Measurements from ENCODE around the gene AUH. TPM values are rescaled to one million over a fixed set of nuclear protein-coding genes. Genes with fewer than 3 reads are reported as not detected.

AUH gene
- total RNA-seq, 1 donor from 2014 or later = 28.5 TPM

DNA sequence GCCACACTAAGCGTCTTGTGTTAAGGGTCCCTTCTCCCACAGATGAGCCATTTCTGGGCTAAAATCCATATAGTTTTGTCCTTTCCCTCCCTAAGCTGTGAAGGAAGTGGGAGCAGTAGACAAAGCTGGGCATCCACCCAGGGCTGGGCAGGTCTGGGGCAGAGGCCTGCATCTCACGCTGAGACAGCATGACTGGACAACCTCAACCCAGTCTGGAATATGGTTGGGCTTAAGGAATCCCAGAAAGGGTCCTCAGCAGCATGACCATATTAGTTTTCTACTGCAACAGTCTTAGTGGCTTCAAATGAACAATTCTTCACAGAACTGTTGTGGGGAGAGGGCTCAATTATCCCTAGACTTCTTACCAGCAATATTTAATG, 173.8 kb downstream of the AUH start:
- Mint-ChIP-seq H3K9me3 (ENCODE audit: unreplicated experiment) (no peaks in the 10 kb centered on the region), H3K27ac (ENCODE audit: unreplicated experiment) (no peak overlapping the region), H3K4me1 (ENCODE audit: low read depth, unreplicated experiment) (peaks cover 19% of the 10 kb centered on the region), H3K4me3 (ENCODE audit: unreplicated experiment) (no peak overlapping the region), H3K27me3 (ENCODE audit: unreplicated experiment) (peaks cover 6% of the 10 kb centered on the region), H3K36me3 (ENCODE audit: unreplicated experiment) (peaks cover 6% of the 10 kb centered on the region)
- TF ChIP-seq CTCF (IDR thresholded peaks at IDR 0.05; ENCODE audit: partially characterized antibody, unreplicated experiment) = no peak
- no peak for DNase-seq

DNA sequence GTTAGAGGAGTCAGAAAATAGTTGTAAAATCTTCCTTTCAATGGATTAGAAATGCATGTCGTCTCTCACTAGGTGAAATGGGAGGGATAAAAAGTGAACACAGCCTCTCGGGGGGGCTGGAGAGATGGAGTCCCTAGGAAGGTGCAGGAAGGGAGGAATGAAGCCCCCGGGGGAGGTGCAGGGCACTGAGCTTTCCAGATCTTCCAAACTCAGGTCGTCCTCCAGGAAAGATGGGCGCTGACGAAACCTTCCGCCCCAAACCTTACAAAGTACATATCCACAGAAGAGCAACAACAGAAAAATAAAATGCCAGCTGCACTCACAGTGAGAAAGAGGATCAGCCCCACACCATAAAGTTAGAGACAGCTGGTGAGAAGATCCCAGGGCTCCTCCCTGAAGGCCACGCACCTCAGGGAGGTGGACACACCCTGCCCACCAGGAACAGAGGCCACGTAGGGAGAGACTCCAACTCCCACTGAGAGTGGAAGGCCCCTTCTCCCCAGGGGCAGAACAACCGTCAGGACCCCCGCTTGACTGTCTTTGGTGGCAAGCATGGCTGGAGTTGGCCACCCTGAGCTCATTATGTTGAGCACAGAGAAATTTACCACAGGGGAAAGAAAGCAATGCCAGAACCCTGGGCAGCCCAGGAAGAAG, 174.3 kb downstream of the AUH start:
- no peaks in the 10 kb centered on the region for H3K9me3 Mint-ChIP-seq (ENCODE audit: unreplicated experiment)
- no peak for TF ChIP-seq CTCF (IDR thresholded peaks at IDR 0.05; ENCODE audit: partially characterized antibody, unreplicated experiment)

GRCh38 chr9:91186632-91187108, 175.0 kb downstream of the AUH start:
- Mint-ChIP-seq H3K4me1 (ENCODE audit: low read depth, unreplicated experiment) (peaks cover 11% of the 10 kb centered on the region), H3K36me3 (ENCODE audit: unreplicated experiment) (peaks cover 6% of the 10 kb centered on the region), H3K27me3 (ENCODE audit: unreplicated experiment) (peaks cover 4% of the 10 kb centered on the region), H3K4me3 (ENCODE audit: unreplicated experiment) (no peak overlapping the region), H3K9me3 (ENCODE audit: unreplicated experiment) (no peaks in the 10 kb centered on the region), H3K27ac (ENCODE audit: unreplicated experiment) (no peak overlapping the region)
- DNase-seq = no peak
- TF ChIP-seq CTCF (IDR thresholded peaks at IDR 0.05; ENCODE audit: partially characterized antibody, unreplicated experiment) = no peak

More for the DNA sequence above, 174.3 kb downstream of the AUH start:
- peaks cover 6% of the 10 kb centered on the region for H3K27me3 Mint-ChIP-seq (ENCODE audit: unreplicated experiment)
- peaks cover 6% of the 10 kb centered on the region for H3K36me3 Mint-ChIP-seq (ENCODE audit: unreplicated experiment)
- DNase-seq = no peak
- no peak overlapping the region for H3K4me3 Mint-ChIP-seq (ENCODE audit: unreplicated experiment)
- peaks cover 18% of the 10 kb centered on the region for H3K4me1 Mint-ChIP-seq (ENCODE audit: low read depth, unreplicated experiment)
- no peak overlapping the region for H3K27ac Mint-ChIP-seq (ENCODE audit: unreplicated experiment)

- Mint-ChIP-seq H3K9me3 (ENCODE audit: unreplicated experiment) (no peaks in the 10 kb centered on the region), H3K4me1 (ENCODE audit: low read depth, unreplicated experiment) (no peaks in the 10 kb centered on the region), H3K27me3 (ENCODE audit: unreplicated experiment) (peaks cover 2% of the 10 kb centered on the region), H3K36me3 (ENCODE audit: unreplicated experiment) (peaks cover 6% of the 10 kb centered on the region), H3K27ac (ENCODE audit: unreplicated experiment) (no peak overlapping the region), H3K4me3 (ENCODE audit: unreplicated experiment) (no peak overlapping the region)
- no peak for DNase-seq
- TF ChIP-seq CTCF (IDR thresholded peaks at IDR 0.05; ENCODE audit: partially characterized antibody, unreplicated experiment) = no peak
Measured at GRCh38 chr9:91185193-91185886, 176.4 kb downstream of the AUH start.
